GM12878 (cell line): Measurements from ENCODE around the gene RGL1. TPM values are rescaled to one million over a fixed set of nuclear protein-coding genes. Genes with fewer than 3 reads are reported as not detected.

Source experiments
- CREB1 ChIP-seq: IDR thresholded peaks from 2 replicates; pipeline ENCODE4 v1.6.1; 2012; ENCODE audit warnings: low read depth, mild to moderate bottlenecking, inconsistent platforms
- E4F1 ChIP-seq: fragments of 450-650 bp; IDR thresholded peaks from 2 replicates; pipeline ENCODE4 v1.6.1; 2018; ENCODE audit warnings: borderline replicate concordance, mild to moderate bottlenecking; ENCODE audit not compliant: partially characterized antibody
- FOXM1 ChIP-seq: IDR thresholded peaks from 2 replicates; pipeline ENCODE4 v1.6.1; 2012; ENCODE audit warnings: low read depth, mild to moderate bottlenecking, inconsistent platforms, low read length, moderate library complexity
- GABPA ChIP-seq: IDR thresholded peaks from 2 replicates; pipeline ENCODE4 v1.6.1; 2014; ENCODE audit warnings: antibody characterized with exemption, low read depth, mild to moderate bottlenecking, inconsistent platforms
- MLLT1 ChIP-seq: fragments of 450-650 bp; IDR thresholded peaks from 2 replicates; pipeline ENCODE4 v1.6.1; 2016; ENCODE audit warnings: mild to moderate bottlenecking
- WRNIP1 ChIP-seq: IDR thresholded peaks from 2 replicates; pipeline ENCODE4 v1.6.1; 2011; ENCODE audit warnings: low read depth, low read length, improper control_type of control experiment, borderline replicate concordance
- ZBTB40 ChIP-seq: fragments of 450-650 bp; IDR thresholded peaks from 2 replicates; pipeline ENCODE4 v1.6.1; 2016; ENCODE audit warnings: mild to moderate bottlenecking, moderate library complexity, borderline replicate concordance
- ZSCAN29 ChIP-seq: fragments of 450-650 bp; IDR thresholded peaks from 2 replicates; pipeline ENCODE4 v1.6.1; 2017; ENCODE audit warnings: mild to moderate bottlenecking, moderate library complexity
- polyA plus RNA-seq, 11 experiments: library from polyadenylated mRNA; depleted of rRNA in 4 of 11; unstranded in 6 of 11; stranded (reverse) in 5 of 11; fragments of >200 nt; fragmentation: Nextera tagmentation in 4 of 11; fragmentation: Illumina TruSeq in 1 of 11; extraction: Ambion mirVana in 4 of 11; extraction: Trizol in 1 of 11; gene quantifications; 1 replicate in 1 of 11; 2 replicates in 10 of 11; pipeline versions ENCODE4 v1.2.1 to v1.2.3, GENCODE V29; 2011 to 2016; ENCODE audit warnings: inconsistent platforms in 2 of 11, missing spikeins in 2 of 11, low read depth in 1 of 11
- total RNA-seq, 4 experiments: library from RNA; depleted of rRNA in 3 of 4; stranded (reverse); fragments of >200 nt in 3 of 4; fragmentation: Illumina TruSeq in 1 of 4; extraction: Trizol in 1 of 4; gene quantifications; 2 replicates each; pipeline versions ENCODE4 v1.2.1 to v1.2.3, GENCODE V29; 2013 to 2021

The RGL1 gene
- total and polyA plus RNA-seq, 10 of the 15 experiments (the other 5 are each of a cell fraction or from before 2014, with no cell fraction given): 8.1 to 25.0 (median 19.0) TPM

GRCh38 chr1:183925947-183926346 is 121.0 kb downstream of the RGL1 start (continued):
- TF ChIP-seq MLLT1 (no peak), ZBTB40 (no peak), GABPA (no peak), CREB1 (no peak), WRNIP1 (no peak), FOXM1 (no peak), ZSCAN29 (no peak), E4F1 (no peak)
